HEK293T (cell line): ENCODE measurements around the gene SUPT16H.

ENCODE experiments used
- ARNT ChIP-seq: fragments of 450-650 bp; IDR thresholded peaks from 2 replicates; pipeline ENCODE4 v1.6.1; 2017; ENCODE audit warnings: mild to moderate bottlenecking
- BHLHE40 ChIP-seq: fragments of 450-650 bp; IDR thresholded peaks from 2 replicates; pipeline ENCODE4 v1.6.1; 2016; ENCODE audit warnings: mild to moderate bottlenecking, moderate library complexity, borderline replicate concordance
- CTBP1 ChIP-seq: fragments of 450-650 bp; IDR thresholded peaks from 2 replicates; pipeline ENCODE4 v1.6.1; 2016; ENCODE audit warnings: borderline replicate concordance
- FOXA1 ChIP-seq: fragments of 450-650 bp; IDR thresholded peaks from 2 replicates; pipeline ENCODE4 v1.6.1; 2016; ENCODE audit warnings: mild to moderate bottlenecking
- FOXM1 ChIP-seq: fragments of 450-650 bp; IDR thresholded peaks from 2 replicates; pipeline ENCODE4 v1.6.1; 2017; ENCODE audit warnings: mild to moderate bottlenecking, borderline replicate concordance
- L3MBTL2 ChIP-seq: fragments of 450-650 bp; conservative IDR thresholded peaks from 2 replicates; pipeline ENCODE4 v1.6.1; 2016; ENCODE audit warnings: mild to moderate bottlenecking
- LEF1 ChIP-seq: fragments of 450-650 bp; IDR thresholded peaks from 2 replicates; pipeline ENCODE4 v1.6.1; 2017; ENCODE audit warnings: mild to moderate bottlenecking, borderline replicate concordance
- SP1 ChIP-seq: fragments of 450-650 bp; IDR thresholded peaks from 2 replicates; pipeline ENCODE4 v1.6.1; 2017
- TARDBP ChIP-seq: fragments of 450-650 bp; IDR thresholded peaks from 2 replicates; pipeline ENCODE4 v1.6.1; 2016
- TF ChIP-seq, protein P1 (sequence below): fragments of 450-650 bp; IDR thresholded peaks from 2 replicates; pipeline ENCODE4 v1.6.1; 2016

- TF ChIP-seq SP1 (no peak), BHLHE40 (no peak), ARNT (no peak), TARDBP (no peak), FOXA1 (no peak), CTBP1 (no peak), FOXM1 (no peak), L3MBTL2 (no peak), LEF1 (no peak)
- TF ChIP-seq, protein P1, sequence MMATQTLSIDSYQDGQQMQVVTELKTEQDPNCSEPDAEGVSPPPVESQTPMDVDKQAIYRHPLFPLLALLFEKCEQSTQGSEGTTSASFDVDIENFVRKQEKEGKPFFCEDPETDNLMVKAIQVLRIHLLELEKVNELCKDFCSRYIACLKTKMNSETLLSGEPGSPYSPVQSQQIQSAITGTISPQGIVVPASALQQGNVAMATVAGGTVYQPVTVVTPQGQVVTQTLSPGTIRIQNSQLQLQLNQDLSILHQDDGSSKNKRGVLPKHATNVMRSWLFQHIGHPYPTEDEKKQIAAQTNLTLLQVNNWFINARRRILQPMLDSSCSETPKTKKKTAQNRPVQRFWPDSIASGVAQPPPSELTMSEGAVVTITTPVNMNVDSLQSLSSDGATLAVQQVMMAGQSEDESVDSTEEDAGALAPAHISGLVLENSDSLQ: no peak
These were observed 27.3 kb downstream of the SUPT16H start for GRCh38 chr14:21356511-21356910.
